Smooth muscle cell (in vitro differentiated cells): Measurements from ENCODE around the gene TTC31. TPM values are rescaled to one million over a fixed set of nuclear protein-coding genes. Genes with fewer than 3 reads are reported as not detected.

Experiments
- DNase-seq: peaks from one replicate; lab custom pipeline; 2025; ENCODE audit not compliant: unreplicated experiment; lab: John Stamatoyannopoulos, UW
- H2AFZ ChIP-seq: fragments of 200-600 bp; sonication (generic); 2 replicates; pipeline ENCODE4 v1.6.0; 2016; ENCODE audit warnings: antibody characterized with exemption, low read depth, mild to moderate bottlenecking
- H3F3A ChIP-seq: fragments of 200-600 bp; sonication (generic); 2 replicates; pipeline ENCODE4 v1.6.0; 2017; ENCODE audit warnings: antibody characterized with exemption, low read depth
- H3K27ac ChIP-seq: fragments of 200-600 bp; sonication (generic); 2 replicates; pipeline ENCODE4 v1.5.1; 2016; ENCODE audit warnings: low read depth, mild to moderate bottlenecking
- H3K27me3 ChIP-seq: fragments of 200-600 bp; sonication (generic); 2 replicates; pipeline ENCODE4 v1.6.1; 2016; ENCODE audit warnings: low read depth, mild to moderate bottlenecking
- H3K36me3 ChIP-seq: fragments of 200-600 bp; sonication (generic); 2 replicates; pipeline ENCODE4 v1.5.1; 2016; ENCODE audit warnings: low read depth
- H3K4me1 ChIP-seq: fragments of 200-600 bp; sonication (generic); 2 replicates; pipeline ENCODE4 v1.5.1; 2016; ENCODE audit warnings: low read depth
- H3K4me2 ChIP-seq: fragments of 200-600 bp; sonication (generic); 2 replicates; pipeline ENCODE4 v1.6.0; 2016; ENCODE audit warnings: mild to moderate bottlenecking
- H3K4me3 ChIP-seq: fragments of 200-600 bp; sonication (generic); 2 replicates; pipeline ENCODE4 v1.5.1; 2016; ENCODE audit warnings: mild to moderate bottlenecking
- H3K79me2 ChIP-seq: fragments of 200-600 bp; sonication (generic); 2 replicates; pipeline ENCODE4 v1.6.0; 2016; ENCODE audit warnings: low read depth, mild to moderate bottlenecking
- H3K9ac ChIP-seq: fragments of 200-600 bp; sonication (generic); 2 replicates; pipeline ENCODE4 v1.6.0; 2016; ENCODE audit warnings: low read depth
- H3K9me3 ChIP-seq: fragments of 200-600 bp; sonication (generic); replicated peaks from 2 replicates; pipeline ENCODE4 v1.5.1; 2016; ENCODE audit warnings: low read depth
- H4K20me1 ChIP-seq: fragments of 200-600 bp; sonication (generic); 2 replicates; pipeline ENCODE4 v1.6.0; 2016; ENCODE audit warnings: low read depth
- CTCF ChIP-seq: fragments of 200-600 bp; sonication (generic); IDR thresholded peaks from 2 replicates; pipeline ENCODE4 v1.5.1; 2017; ENCODE audit warnings: borderline replicate concordance, mild to moderate bottlenecking, antibody characterized with exemption; ENCODE audit not compliant: insufficient read depth, poor library complexity, severe bottlenecking
- WGBS: methylation state at CpG from one replicate; pipeline ENCODE4 v1.1.7; 2016; ENCODE audit warnings: low lambda C conversion rate; 5-methylcytosine and 5-hydroxymethylcytosine counted together
- polyA plus RNA-seq: library from polyadenylated mRNA; unstranded; fragments of >200 nt; fragmentation: Nextera tagmentation; extraction: Ambion mirVana; gene quantifications from 2 replicates; pipeline ENCODE4 v1.2.1, GENCODE V29; 2016
- total RNA-seq: library from RNA; depleted of rRNA; stranded (reverse); fragments of >200 nt; gene quantifications from 2 replicates; pipeline ENCODE4 v1.2.3, GENCODE V29; 2014

Gene TTC31
- total and polyA plus RNA-seq, 2 experiments from 2014 or later: 17.3 to 23.3 TPM

GRCh38 chr2:74510272-74510671 lies 27.4 kb downstream of the TTC31 start:
- DNase-seq: no peak
- peaks cover 5% of the 10 kb centered on the region for H3F3A ChIP-seq
- no peak overlapping the region for H2AFZ ChIP-seq
- H3K36me3 ChIP-seq: no peaks in the 10 kb centered on the region
- H3K27ac ChIP-seq: no peak overlapping the region
- no peak for TF ChIP-seq CTCF
- H3K4me2 ChIP-seq: no peak overlapping the region
- H3K4me1 ChIP-seq: peaks cover 31% of the 10 kb centered on the region
- peaks cover 57% of the 10 kb centered on the region for H3K27me3 ChIP-seq
- no peak overlapping the region for H3K4me3 ChIP-seq
- H4K20me1 ChIP-seq: peaks cover 4% of the 10 kb centered on the region
- H3K9ac ChIP-seq: no peak overlapping the region
- no peaks in the 10 kb centered on the region for H3K9me3 ChIP-seq
- peaks cover 16% of the 10 kb centered on the region for H3K79me2 ChIP-seq
- 95% methylated on average over 4 of the region's 4 CpGs for WGBS

GRCh38 chr2:74511104-74511989 lies 28.5 kb downstream of the TTC31 start:
- Histone ChIP-seq H3K79me2 (peaks cover 6% of the 10 kb centered on the region), H3K9ac (no peak overlapping the region), H3K27ac (no peak overlapping the region), H3K9me3 (no peaks in the 10 kb centered on the region), H3K36me3 (no peaks in the 10 kb centered on the region), H3K27me3 (peaks cover 68% of the 10 kb centered on the region), H3K4me3 (no peak overlapping the region), H3F3A (peaks cover 5% of the 10 kb centered on the region), H3K4me2 (no peak overlapping the region), H2AFZ (no peak overlapping the region), H3K4me1 (peaks cover 26% of the 10 kb centered on the region), H4K20me1 (no peaks in the 10 kb centered on the region)
- 70% methylated on average over 11 of the region's 11 CpGs for WGBS
- DNase-seq: no peak
- no peak for TF ChIP-seq CTCF

GRCh38 chr2:74512744-74513604 lies 30.1 kb downstream of the TTC31 start:
- 11% methylated on average over 20 of the region's 36 CpGs for WGBS
- Histone ChIP-seq H3K27ac (no peak overlapping the region), H3K27me3 (peaks cover 84% of the 10 kb centered on the region), H2AFZ (no peak overlapping the region), H3K79me2 (no peaks in the 10 kb centered on the region), H3K9me3 (no peaks in the 10 kb centered on the region), H3K4me1 (peaks cover 21% of the 10 kb centered on the region), H4K20me1 (no peaks in the 10 kb centered on the region), H3K4me2 (no peak overlapping the region), H3K36me3 (no peaks in the 10 kb centered on the region), H3K9ac (no peak overlapping the region), H3F3A (peaks cover 5% of the 10 kb centered on the region), H3K4me3 (no peak overlapping the region)
- TF ChIP-seq CTCF: no peak
- no peak for DNase-seq
